ENCODE data around the gene SDR39U1. TPM values are rescaled to one million over a fixed set of nuclear protein-coding genes. Genes with fewer than 3 reads are reported as not detected.

SDR39U1 gene
- total RNA-seq, 4 donors from 2014 or later = 21.7 to 51.4 (median 38.3) TPM

- no peak for TF ChIP-seq POLR2A (IDR thresholded peaks at IDR 0.05)
- TF ChIP-seq CTCF (IDR thresholded peaks at IDR 0.05 in 4 of 5, conservative IDR thresholded peaks at IDR 0.05 in 1 of 5) = no peak
- ATAC-seq = no peak
- Histone ChIP-seq H3K4me1 (peaks cover 0 to under 1% of the 10 kb centered on the region in 2 donors), H3K9me3 (no peaks in the 10 kb centered on the region), H3K4me3 (no peak overlapping the region), H3K27me3 (peaks cover 7 to 20% (median 12%) of the 10 kb centered on the region in 3 donors), H3K27ac (no peak overlapping the region), H3K36me3 (no peaks in the 10 kb centered on the region)
- in situ Hi-C loops (cut with MboI; ENCODE audit: low sequenced_read_pairs in 4 of 4) = no loop called here
- intact Hi-C loops (cut with DNase I; ENCODE audit: low total_unique reads) = no loop called here
- no peak for DNase-seq
Observed at GRCh38 chr14:24394275-24394674, 48.3 kb downstream of the SDR39U1 start.

GRCh38 chr14:24392325-24393091 is 50.1 kb downstream of the SDR39U1 start:
- ATAC-seq (no peak), DNase-seq (no peak)
- TF ChIP-seq CTCF (IDR thresholded peaks at IDR 0.05 in 4 of 5, conservative IDR thresholded peaks at IDR 0.05 in 1 of 5) (no peak), POLR2A (IDR thresholded peaks at IDR 0.05) (no peak)
- no peaks in the 10 kb centered on the region for H3K9me3 ChIP-seq
- no peak overlapping the region for H3K27ac ChIP-seq
- H3K36me3 ChIP-seq = no peaks in the 10 kb centered on the region
- intact Hi-C loops (cut with DNase I; ENCODE audit: low total_unique reads) = no loop called here
- no peak overlapping the region for H3K4me3 ChIP-seq
- peaks cover 7 to 13% (median 12%) of the 10 kb centered on the region in 3 donors for H3K27me3 ChIP-seq
- in situ Hi-C loops (cut with MboI; ENCODE audit: low sequenced_read_pairs in 4 of 4) = no loop called here
- no peaks in the 10 kb centered on the region for H3K4me1 ChIP-seq

GRCh38 chr14:24390701-24391468 is 51.7 kb downstream of the SDR39U1 start:
- TF ChIP-seq CTCF (IDR thresholded peaks at IDR 0.05 in 4 of 5, conservative IDR thresholded peaks at IDR 0.05 in 1 of 5) (no peak), POLR2A (IDR thresholded peaks at IDR 0.05) (no peak)
- Histone ChIP-seq H3K36me3 (no peaks in the 10 kb centered on the region), H3K4me3 (no peak overlapping the region), H3K27ac (no peak overlapping the region), H3K4me1 (no peaks in the 10 kb centered on the region), H3K27me3 (peaks cover 7 to 13% (median 12%) of the 10 kb centered on the region in 3 donors), H3K9me3 (no peaks in the 10 kb centered on the region)
- ATAC-seq (no peak), DNase-seq (no peak)
- intact Hi-C loops (cut with DNase I; ENCODE audit: low total_unique reads) (no loop called here), in situ Hi-C loops (cut with MboI; ENCODE audit: low sequenced_read_pairs in 4 of 4) (no loop called here)

Other genes with a start within 250 kb of the SDR39U1 start
- gene TM9SF1, start 247.3 kb downstream of the SDR39U1 start, total RNA-seq = 10 to 100 TPM; 31.4 to 46.4 (median 36.7) TPM
- gene TSSK4, start 237.1 kb downstream of the SDR39U1 start, total RNA-seq = not detected
- 10 to 100 TPM; 13.6 to 29.8 (median 20.7) TPM for gene CHMP4A, start 229.3 kb downstream of the SDR39U1 start, total RNA-seq
- gene MDP1, start 226.7 kb downstream of the SDR39U1 start, total RNA-seq = 10 to 100 TPM in 3 of 4 donors, 1 to 10 TPM in 1; 6.7 to 19.2 (median 13.9) TPM
- 100 to 1,000 TPM; 141 to 178 (median 162) TPM for gene NEDD8, start 210.4 kb downstream of the SDR39U1 start, total RNA-seq
- 10 to 100 TPM; 15.4 to 44.8 (median 27.4) TPM for gene GMPR2, start 209.8 kb downstream of the SDR39U1 start, total RNA-seq
- 10 to 100 TPM; 41.4 to 77.1 (median 50.7) TPM for gene TINF2, start 200.2 kb downstream of the SDR39U1 start, total RNA-seq
- gene TGM1, start 179.6 kb downstream of the SDR39U1 start, total RNA-seq = under 1 TPM in 1 of 4 donors, not detected in 3; 0.20 TPM
- gene RABGGTA, start 171.2 kb downstream of the SDR39U1 start, total RNA-seq = 10 to 100 TPM; 20.9 to 32.8 (median 28.0) TPM
- gene DHRS1, start 143.0 kb downstream of the SDR39U1 start, total RNA-seq = 10 to 100 TPM in 2 of 4 donors, 1 to 10 TPM in 2; 1.9 to 12.2 (median 8.2) TPM
- gene NOP9, start 142.9 kb downstream of the SDR39U1 start, total RNA-seq = 10 to 100 TPM; 27.2 to 43.5 (median 32.2) TPM
- 1 to 10 TPM in 1 of 4 donors, under 1 TPM in 3; 0.39 to 1.5 (median 0.88) TPM for gene CIDEB, start 134.8 kb downstream of the SDR39U1 start, total RNA-seq
- 1 to 10 TPM in 2 of 4 donors, under 1 TPM in 2; 0.39 to 3.3 (median 2.0) TPM for gene LTB4R2, start 132.6 kb downstream of the SDR39U1 start, total RNA-seq
- 1 to 10 TPM in 2 of 4 donors, under 1 TPM in 2; 0.13 to 2.2 (median 0.75) TPM for gene LTB4R, start 131.3 kb downstream of the SDR39U1 start, total RNA-seq
- gene ADCY4, start 107.7 kb downstream of the SDR39U1 start, total RNA-seq = 10 to 100 TPM in 1 of 4 donors, 1 to 10 TPM in 3; 7.9 to 16.6 (median 8.7) TPM
- 1 to 10 TPM in 2 of 4 donors, under 1 TPM in 2; 0.66 to 1.6 (median 0.97) TPM for gene RIPK3, start 102.8 kb downstream of the SDR39U1 start, total RNA-seq
- 10 to 100 TPM in 1 of 4 donors, 1 to 10 TPM in 3; 4.6 to 13.2 (median 7.5) TPM for gene NFATC4, start 74.6 kb downstream of the SDR39U1 start, total RNA-seq
- gene NYNRIN, start 43.8 kb downstream of the SDR39U1 start, total RNA-seq = 1 to 10 TPM in 3 of 4 donors, under 1 TPM in 1; 0.87 to 3.7 (median 2.1) TPM
- under 1 TPM in 3 of 4 donors, not detected in 1; 0.16 to 0.36 (median 0.24) TPM for gene CBLN3, start 13.1 kb downstream of the SDR39U1 start, total RNA-seq
- gene KHNYN, start 12.8 kb downstream of the SDR39U1 start, total RNA-seq = 10 to 100 TPM; 35.1 to 50.5 (median 44.7) TPM
- under 1 TPM in 1 of 4 donors, not detected in 3; 0.76 TPM for gene CMA1, start 65.5 kb upstream of the SDR39U1 start, total RNA-seq
- 1 to 10 TPM in 1 of 4 donors, under 1 TPM in 1, not detected in 2; 0.72 to 1.3 TPM for gene CTSG, start 133.5 kb upstream of the SDR39U1 start, total RNA-seq
- gene GZMH, start 166.9 kb upstream of the SDR39U1 start, total RNA-seq = not detected
- under 1 TPM in 1 of 4 donors, not detected in 3; 0.62 TPM for gene GZMB, start 191.4 kb upstream of the SDR39U1 start, total RNA-seq